Hypothalamus (tissue), 51 donors: Measurements from ENCODE around the gene C5AR1.
"Not testable (repeated sequence)": the region's sequence is repeated elsewhere in the genome, so short reads cannot be mapped to it uniquely, and the experiment has no call there.

Experiments
- DNase-seq, 51 donors: peaks; one replicate each; lab custom pipeline; 2025; lab: John Stamatoyannopoulos, UW

The C5AR1 gene

GRCh38 chr19:47357788-47358680 lies 48.4 kb downstream of the C5AR1 start:
- no peak for DNase-seq

- DNase-seq: no peak
Measured at GRCh38 chr19:47358936-47359335, 49.3 kb downstream of the C5AR1 start.

- DNase-seq: no peak
Measured at GRCh38 chr19:47362321-47362720, 52.7 kb downstream of the C5AR1 start.

GRCh38 chr19:47363758-47364531 lies 54.3 kb downstream of the C5AR1 start:
- DNase-seq: no peak

- DNase-seq: not testable (repeated sequence)
Measured at GRCh38 chr19:47365455-47365854, 55.8 kb downstream of the C5AR1 start.

- DNase-seq: peak in 2 of 51 donors; percentile 2 to 73
Measured at GRCh38 chr19:47370045-47370611, 60.5 kb downstream of the C5AR1 start.

GRCh38 chr19:47371261-47371660 lies 61.6 kb downstream of the C5AR1 start:
- DNase-seq: no peak
